Sigmoid colon (tissue), 4 donors: ENCODE measurements around the gene CLOCK.

Experiments
- EP300 ChIP-seq, 4 donors: sonication (generic); formaldehyde crosslinking; IDR thresholded peaks; one replicate each; pipeline ENCODE4 v1.6.1; 2017; ENCODE audit warnings: antibody characterized with exemption in 4 of 4
- POLR2A ChIP-seq, 2 donors: fragments of 450-650 bp; IDR thresholded peaks; one replicate each; pipeline ENCODE4 v1.6.1; 2016; ENCODE audit warnings: antibody characterized with exemption in 2 of 2, mild to moderate bottlenecking in 2 of 2, moderate library complexity in 2 of 2
- POLR2AphosphoS5 ChIP-seq, 4 donors: sonication (generic); formaldehyde crosslinking; IDR thresholded peaks; one replicate each; pipeline ENCODE4 v1.6.1; 2017; ENCODE audit warnings: antibody characterized with exemption in 4 of 4
- TF ChIP-seq, protein P1 (sequence below), 4 experiments: fragments of 450-650 bp in 3 of 4; fragments of 200-600 bp in 1 of 4; IDR thresholded peaks; one replicate each; pipeline ENCODE4 v1.5.1; 2016 to 2019; ENCODE audit warnings: antibody characterized with exemption in 4 of 4, mild to moderate bottlenecking in 3 of 4, moderate library complexity in 2 of 4

DNA sequence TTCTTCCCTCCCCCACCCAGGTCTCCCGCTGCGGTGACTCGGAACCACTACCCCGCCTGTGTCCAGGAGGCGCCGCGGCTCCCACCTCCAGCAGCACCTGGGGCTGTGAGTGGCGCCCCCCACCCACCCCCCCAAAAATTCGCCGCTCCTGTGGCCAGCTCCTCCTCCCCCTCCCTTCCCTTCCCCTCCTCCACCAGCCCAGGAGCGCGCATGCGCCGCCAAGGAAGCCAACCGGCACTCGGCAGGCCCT, 278 bp downstream of the CLOCK start:
- TF ChIP-seq, protein P1, sequence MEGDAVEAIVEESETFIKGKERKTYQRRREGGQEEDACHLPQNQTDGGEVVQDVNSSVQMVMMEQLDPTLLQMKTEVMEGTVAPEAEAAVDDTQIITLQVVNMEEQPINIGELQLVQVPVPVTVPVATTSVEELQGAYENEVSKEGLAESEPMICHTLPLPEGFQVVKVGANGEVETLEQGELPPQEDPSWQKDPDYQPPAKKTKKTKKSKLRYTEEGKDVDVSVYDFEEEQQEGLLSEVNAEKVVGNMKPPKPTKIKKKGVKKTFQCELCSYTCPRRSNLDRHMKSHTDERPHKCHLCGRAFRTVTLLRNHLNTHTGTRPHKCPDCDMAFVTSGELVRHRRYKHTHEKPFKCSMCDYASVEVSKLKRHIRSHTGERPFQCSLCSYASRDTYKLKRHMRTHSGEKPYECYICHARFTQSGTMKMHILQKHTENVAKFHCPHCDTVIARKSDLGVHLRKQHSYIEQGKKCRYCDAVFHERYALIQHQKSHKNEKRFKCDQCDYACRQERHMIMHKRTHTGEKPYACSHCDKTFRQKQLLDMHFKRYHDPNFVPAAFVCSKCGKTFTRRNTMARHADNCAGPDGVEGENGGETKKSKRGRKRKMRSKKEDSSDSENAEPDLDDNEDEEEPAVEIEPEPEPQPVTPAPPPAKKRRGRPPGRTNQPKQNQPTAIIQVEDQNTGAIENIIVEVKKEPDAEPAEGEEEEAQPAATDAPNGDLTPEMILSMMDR (IDR thresholded peaks at IDR 0.05), result no peak
- no peak for TF ChIP-seq POLR2AphosphoS5 (IDR thresholded peaks at IDR 0.05)
- no peak for TF ChIP-seq POLR2A (IDR thresholded peaks at IDR 0.05)
- no peak for TF ChIP-seq EP300 (IDR thresholded peaks at IDR 0.05)
